Gastrocnemius medialis (tissue), 4 donors: ENCODE data around the gene CXCL5. TPM values are rescaled to one million over a fixed set of nuclear protein-coding genes. Genes with fewer than 3 reads are reported as not detected.

Experiments used
- ATAC-seq, 2 donors: fragments of 150-250 bp; one replicate each; pipeline ENCODE4 v1.9.1; 2016
- DNase-seq, 2 donors: peaks; one replicate each; pipeline ENCODE4 v3.0.0-alpha.2; 2019
- H3K27ac ChIP-seq, 4 donors: fragments of 200-600 bp; sonication (generic); 1 replicate in 1 of 4; 2 replicates in 3 of 4; pipeline ENCODE4 v1.5.1; 2016 to 2018; ENCODE audit warnings: mild to moderate bottlenecking in 2 of 4, moderate library complexity in 1 of 4
- H3K27me3 ChIP-seq, 3 donors: fragments of 200-600 bp; sonication (generic) in 2 of 3; 1 replicate in 1 of 3; 2 replicates in 2 of 3; pipeline versions ENCODE4 v1.5.1 to v1.6.0; 2016 to 2019; ENCODE audit warnings: mild to moderate bottlenecking in 1 of 3, moderate library complexity in 1 of 3
- H3K36me3 ChIP-seq, 2 donors: fragments of 200-600 bp; sonication (generic) in 1 of 2; one replicate each; pipeline ENCODE4 v1.5.1; 2017 to 2018
- H3K4me1 ChIP-seq, 2 donors: fragments of 200-600 bp; sonication (generic) in 1 of 2; one replicate each; pipeline ENCODE4 v1.5.1; 2016 to 2017; ENCODE audit warnings: mild to moderate bottlenecking in 2 of 2
- H3K4me3 ChIP-seq, 4 donors: fragments of 200-600 bp; sonication (generic) in 3 of 4; 1 replicate in 1 of 4; 2 replicates in 3 of 4; pipeline ENCODE4 v1.5.1; 2016 to 2019; ENCODE audit warnings: mild to moderate bottlenecking in 2 of 4
- H3K9me3 ChIP-seq, 3 donors: fragments of 200-600 bp; sonication (generic) in 2 of 3; 1 replicate in 1 of 3; 2 replicates in 2 of 3; pipeline ENCODE4 v1.5.1; 2016 to 2019
- CTCF ChIP-seq, 5 experiments: fragments of 450-650 bp in 3 of 5; fragments of 200-600 bp in 2 of 5; sonication (generic) in 2 of 5; IDR thresholded peaks in 4 of 5; conservative IDR thresholded peaks in 1 of 5; 1 replicate in 4 of 5; 2 replicates in 1 of 5; pipeline ENCODE4 v1.5.1; 2016 to 2019; ENCODE audit warnings: antibody characterized with exemption in 5 of 5, mild to moderate bottlenecking in 3 of 5, moderate library complexity in 3 of 5
- POLR2A ChIP-seq, 2 donors: fragments of 450-650 bp; IDR thresholded peaks; one replicate each; pipeline ENCODE4 v1.6.1; 2017; ENCODE audit warnings: antibody characterized with exemption in 2 of 2, mild to moderate bottlenecking in 2 of 2, moderate library complexity in 2 of 2
- in situ Hi-C, 4 donors: fragments of 200-750 bp; cut with MboI; loops; one replicate each; pipeline versions ENCODE4 v1.15.0 to v1.8.0; 2017; ENCODE audit warnings: low sequenced_read_pairs in 4 of 4
- intact Hi-C: fragments of 100-400 bp; cut with DNase I; formaldehyde crosslinking; loops from one replicate; pipeline ENCODE4 v1.15.1; 2023; ENCODE audit warnings: low total_unique reads
- total RNA-seq, 4 donors: library from RNA; depleted of rRNA; stranded (reverse); fragments of >200 nt; gene quantifications; one replicate each; pipeline versions ENCODE4 v1.1.0 to v1.2.3, GENCODE V29; 2016

CXCL5 gene
- total RNA-seq, 4 donors from 2014 or later = 0.18 TPM; not detected in 3

DNA sequence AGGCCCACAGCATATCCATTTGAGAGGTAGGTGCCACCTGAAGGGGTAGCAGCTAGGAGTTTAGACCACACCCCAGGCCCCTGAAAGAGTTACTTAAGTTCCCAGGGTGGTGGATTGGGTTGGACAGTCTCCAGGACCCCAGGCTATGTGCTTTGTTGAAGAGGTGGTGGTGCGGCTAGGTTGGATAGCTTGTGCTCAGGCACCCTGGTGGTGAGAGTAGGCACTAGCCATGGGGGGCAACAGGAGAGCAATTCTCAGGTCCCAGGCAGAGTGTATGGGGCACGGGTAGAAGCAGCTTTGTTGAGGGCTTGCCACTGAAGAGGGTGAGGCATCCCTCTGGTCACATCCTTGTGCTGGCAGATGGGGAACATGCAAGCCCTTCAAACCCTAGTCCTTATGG lies 22.3 kb downstream of the CXCL5 start:
- intact Hi-C loops = no loop called here
- DNase-seq (no peak), ATAC-seq (no peak)
- H3K27ac ChIP-seq = no peak overlapping the region
- H3K27me3 ChIP-seq = no peaks in the 10 kb centered on the region
- in situ Hi-C loops = no loop called here
- no peaks in the 10 kb centered on the region for H3K9me3 ChIP-seq
- TF ChIP-seq POLR2A (IDR thresholded peaks at IDR 0.05) = no peak
- TF ChIP-seq CTCF (IDR thresholded peaks at IDR 0.05 in 4 of 5, conservative IDR thresholded peaks at IDR 0.05 in 1 of 5) = no peak
- no peak overlapping the region for H3K4me3 ChIP-seq
- H3K4me1 ChIP-seq = no peaks in the 10 kb centered on the region
- no peaks in the 10 kb centered on the region for H3K36me3 ChIP-seq

GRCh38 chr4:73974352-73974751 lies 24.1 kb downstream of the CXCL5 start:
- H3K4me3 ChIP-seq = no peak overlapping the region
- ATAC-seq = no peak
- no peaks in the 10 kb centered on the region for H3K36me3 ChIP-seq
- intact Hi-C loops (no loop called here), in situ Hi-C loops (no loop called here)
- H3K27me3 ChIP-seq = no peaks in the 10 kb centered on the region
- TF ChIP-seq CTCF (IDR thresholded peaks at IDR 0.05 in 4 of 5, conservative IDR thresholded peaks at IDR 0.05 in 1 of 5) (no peak), POLR2A (IDR thresholded peaks at IDR 0.05) (no peak)
- H3K4me1 ChIP-seq = no peaks in the 10 kb centered on the region
- no peak for DNase-seq
- no peak overlapping the region for H3K27ac ChIP-seq
- H3K9me3 ChIP-seq = no peaks in the 10 kb centered on the region

DNA sequence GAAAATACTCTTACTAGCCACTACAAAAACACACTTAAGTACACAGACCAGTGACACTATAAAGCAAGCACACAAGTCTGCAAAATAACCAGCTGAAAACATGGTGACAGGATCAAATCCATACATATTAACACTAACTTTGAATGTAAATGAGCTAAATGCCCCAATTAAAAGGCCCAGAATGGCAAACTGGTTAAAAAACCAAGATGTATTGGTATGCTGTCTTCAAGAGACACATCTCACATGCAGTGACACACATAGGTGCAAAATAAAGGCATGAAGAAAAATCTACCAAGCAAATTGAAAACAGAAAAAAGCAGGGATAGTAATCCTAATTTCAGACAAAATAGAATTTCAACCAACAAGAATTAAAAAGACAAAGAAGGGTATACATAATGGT lies 27.5 kb downstream of the CXCL5 start:
- Histone ChIP-seq H3K4me1 (no peaks in the 10 kb centered on the region), H3K27ac (no peak overlapping the region), H3K9me3 (no peaks in the 10 kb centered on the region), H3K27me3 (no peaks in the 10 kb centered on the region), H3K4me3 (no peak overlapping the region), H3K36me3 (no peaks in the 10 kb centered on the region)
- intact Hi-C loops (no loop called here), in situ Hi-C loops (no loop called here)
- no peak for ATAC-seq
- DNase-seq = no peak
- TF ChIP-seq POLR2A (IDR thresholded peaks at IDR 0.05) = no peak
- TF ChIP-seq CTCF (IDR thresholded peaks at IDR 0.05 in 4 of 5, conservative IDR thresholded peaks at IDR 0.05 in 1 of 5) = no peak

DNA sequence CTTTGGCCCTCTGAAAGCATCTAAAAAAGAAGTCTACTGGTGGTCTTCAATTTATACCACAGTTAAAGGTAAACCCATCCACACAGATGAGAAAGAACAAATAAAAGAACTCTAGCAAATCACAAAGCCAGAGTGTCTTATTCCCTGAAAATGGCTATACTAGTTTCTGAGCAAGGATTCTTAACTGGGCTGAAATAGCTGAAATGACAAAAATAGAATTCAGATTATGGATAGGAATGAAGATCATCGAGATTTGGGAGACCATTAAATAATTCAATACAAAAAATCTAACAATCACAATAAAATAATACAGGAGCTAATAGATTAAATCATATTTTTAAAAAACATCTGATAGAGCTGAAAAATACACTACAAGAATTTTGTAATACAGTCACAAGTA lies 28.5 kb downstream of the CXCL5 start:
- in situ Hi-C loops (no loop called here), intact Hi-C loops (no loop called here)
- Histone ChIP-seq H3K36me3 (no peaks in the 10 kb centered on the region), H3K4me1 (no peaks in the 10 kb centered on the region), H3K9me3 (no peaks in the 10 kb centered on the region), H3K27me3 (no peaks in the 10 kb centered on the region), H3K27ac (no peak overlapping the region), H3K4me3 (no peak overlapping the region)
- ATAC-seq = no peak
- DNase-seq = no peak
- TF ChIP-seq POLR2A (IDR thresholded peaks at IDR 0.05) (no peak), CTCF (IDR thresholded peaks at IDR 0.05 in 4 of 5, conservative IDR thresholded peaks at IDR 0.05 in 1 of 5) (no peak)

GRCh38 chr4:73967866-73968265 lies 30.6 kb downstream of the CXCL5 start:
- in situ Hi-C loops = no loop called here

More at GRCh38 chr4:73967866-73968265, 30.6 kb downstream of the CXCL5 start:
- TF ChIP-seq POLR2A (IDR thresholded peaks at IDR 0.05) (no peak), CTCF (IDR thresholded peaks at IDR 0.05 in 4 of 5, conservative IDR thresholded peaks at IDR 0.05 in 1 of 5) (no peak)
- no peaks in the 10 kb centered on the region for H3K27me3 ChIP-seq
- intact Hi-C loops = no loop called here
- no peak overlapping the region for H3K27ac ChIP-seq
- no peaks in the 10 kb centered on the region for H3K36me3 ChIP-seq
- H3K4me3 ChIP-seq = no peak overlapping the region
- ATAC-seq = no peak
- DNase-seq = no peak
- no peaks in the 10 kb centered on the region for H3K9me3 ChIP-seq
- no peaks in the 10 kb centered on the region for H3K4me1 ChIP-seq
